ENCODE data around the gene CCDC89.
"Not testable (repeated sequence)": the region's sequence is repeated elsewhere in the genome, so short reads cannot be mapped to it uniquely, and the experiment has no call there.

CCDC89 gene

DNA sequence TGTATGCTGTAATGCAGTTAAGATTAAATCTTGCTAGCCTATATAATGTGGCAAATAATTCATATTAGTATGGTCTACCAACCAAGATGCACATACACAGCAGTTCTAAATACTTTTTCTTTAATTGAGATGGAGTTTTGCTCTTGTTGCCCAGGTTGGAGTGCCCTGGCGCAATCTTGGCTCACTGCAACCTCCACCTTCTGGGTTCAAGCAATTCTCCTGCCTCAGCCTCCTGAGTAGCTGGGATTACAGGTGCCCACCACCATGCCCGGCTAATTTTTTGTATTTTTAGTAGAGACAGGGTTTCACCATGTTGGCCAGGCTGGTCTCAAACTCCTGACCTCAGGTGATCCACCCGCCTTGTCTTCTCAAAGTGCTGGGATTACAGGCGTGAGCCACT, 31.7 kb downstream of the CCDC89 start:
- in situ Hi-C loops (cut with HindIII; ENCODE audit: low sequenced_read_pairs), result not testable (repeated sequence)

DNA sequence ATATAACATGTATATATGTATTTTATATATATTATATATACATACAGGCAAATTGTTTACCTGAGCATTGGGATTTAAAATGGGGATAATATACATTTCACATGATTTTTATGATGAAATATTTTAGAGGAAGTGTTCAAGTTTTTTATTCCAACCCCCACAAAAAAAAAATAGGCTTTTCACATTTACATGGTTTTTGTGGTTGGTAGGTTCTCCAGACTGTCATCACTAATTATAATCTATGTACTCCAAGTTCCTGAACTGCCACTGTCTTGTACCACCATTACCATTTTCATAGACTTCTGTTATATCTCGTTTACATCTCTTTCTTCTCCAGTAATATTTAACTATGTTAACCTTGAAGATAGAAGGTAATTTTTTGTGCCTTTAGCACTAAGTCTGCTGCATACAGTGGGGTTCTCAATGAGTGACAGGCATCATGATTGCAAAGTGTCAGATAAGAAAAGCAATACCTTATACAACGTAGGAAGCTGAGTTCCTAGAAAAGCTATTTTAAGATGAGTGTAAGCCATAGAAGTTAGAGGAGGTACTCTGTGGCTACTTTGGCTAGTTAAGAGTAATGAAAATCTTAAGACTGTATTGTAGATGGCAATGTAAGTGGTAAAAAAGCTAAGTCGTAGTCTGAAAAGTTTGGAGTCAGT, 33.1 kb downstream of the CCDC89 start:
- in situ Hi-C loops (cut with HindIII; ENCODE audit: low sequenced_read_pairs), result no loop called here

DNA sequence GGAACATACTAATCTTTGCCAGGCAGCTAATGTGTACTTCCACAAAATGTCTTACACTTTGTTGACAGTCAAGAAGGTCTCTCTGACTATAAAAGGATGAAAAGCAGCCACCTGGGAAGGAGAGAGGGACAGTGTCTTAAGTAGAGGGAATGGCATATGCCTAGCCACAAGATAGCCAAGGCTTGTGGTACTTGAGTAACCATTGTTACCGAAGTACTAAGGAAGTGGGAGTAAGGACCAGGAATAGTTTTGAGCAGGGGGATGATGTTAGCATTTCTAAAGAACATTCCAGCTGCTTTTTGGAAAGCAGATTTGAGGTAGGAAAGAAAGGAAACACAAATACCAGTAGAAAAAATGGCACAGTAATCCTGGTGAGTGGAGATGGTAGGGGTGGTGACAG, 34.9 kb downstream of the CCDC89 start:
- in situ Hi-C loops (cut with HindIII; ENCODE audit: low sequenced_read_pairs), result no loop called here

DNA sequence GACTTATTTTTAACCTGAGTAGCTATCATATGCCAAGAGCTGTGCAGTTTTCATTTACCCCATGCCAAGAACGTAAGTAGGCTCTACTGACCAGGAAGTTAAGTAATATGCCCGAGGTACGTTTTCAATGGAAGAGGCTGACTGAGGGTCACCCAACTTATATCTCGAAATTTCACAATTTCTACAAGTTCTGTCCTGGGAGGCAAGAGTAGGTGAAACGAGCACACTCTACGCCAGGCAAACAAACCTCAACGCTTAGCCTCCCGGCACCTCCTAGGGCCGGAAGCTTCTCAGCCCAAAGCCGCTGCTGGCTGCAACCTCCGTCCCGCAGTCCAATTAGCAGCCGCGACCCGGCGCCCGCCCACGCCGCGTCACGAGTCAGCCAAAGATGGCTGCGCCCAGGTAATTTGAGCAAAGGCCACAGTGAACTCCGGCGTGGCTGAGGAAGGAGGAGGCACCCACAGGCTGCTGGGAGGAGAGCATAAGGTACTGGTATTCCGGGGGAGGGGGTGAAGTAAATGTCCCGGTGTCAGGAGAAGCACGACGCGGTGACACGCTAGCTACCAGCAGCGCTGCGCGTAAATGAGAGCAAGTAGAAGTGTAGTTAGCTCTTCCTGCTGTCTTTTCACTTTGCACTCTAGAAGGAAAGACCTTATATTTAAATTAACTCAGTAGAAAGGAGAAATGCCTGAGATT, 38.2 kb downstream of the CCDC89 start, which contains the start of gene TMEM126A:
TSS of gene TMEM126A (plus strand) at position 364 of the 696 bp plus-strand sequence. CDS start 2,289 bp downstream, outside the sequence.
- in situ Hi-C loops (cut with HindIII; ENCODE audit: low sequenced_read_pairs), result no loop called here

DNA sequence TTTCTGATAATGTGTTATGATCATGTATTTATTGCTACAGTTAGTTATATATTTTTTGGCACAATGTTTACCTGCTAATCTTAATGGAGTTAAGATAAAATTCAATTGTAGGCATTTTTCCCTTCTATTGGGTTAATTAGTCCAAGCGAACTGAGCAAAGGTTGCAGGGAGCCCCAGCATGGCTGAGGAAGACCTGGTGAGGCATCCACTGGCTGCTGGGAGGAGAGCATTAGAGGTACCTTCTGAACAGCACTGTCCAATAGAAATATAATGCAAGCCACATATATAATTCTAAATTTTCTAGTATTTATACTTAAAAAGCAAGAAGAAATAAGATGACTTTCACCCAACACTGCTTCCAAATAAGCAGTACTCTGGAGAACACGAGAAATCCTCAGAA, 38.9 kb downstream of the CCDC89 start:
- in situ Hi-C loops (cut with HindIII; ENCODE audit: low sequenced_read_pairs), result no loop called here

DNA sequence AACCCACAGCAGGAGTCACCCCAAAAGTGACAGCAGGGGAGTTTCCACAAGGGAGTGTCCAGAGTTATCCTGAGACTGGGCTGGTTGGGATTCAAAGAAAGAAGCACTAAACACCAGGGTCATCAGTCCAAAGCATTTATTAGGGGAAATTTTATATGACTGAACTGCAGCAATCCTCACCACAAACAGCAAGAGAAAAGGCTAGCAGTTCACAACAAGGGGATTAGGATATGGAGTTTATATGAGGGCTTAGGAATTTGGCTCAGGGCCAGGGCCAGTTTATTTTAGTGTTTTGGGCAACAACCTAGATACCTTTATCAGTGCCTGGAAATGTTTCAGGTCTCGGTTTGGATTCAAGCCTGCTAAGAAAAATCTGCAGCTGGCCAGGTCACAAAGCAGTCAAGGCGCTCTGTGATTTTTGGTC, 42.8 kb downstream of the CCDC89 start:
- in situ Hi-C loops (cut with HindIII; ENCODE audit: low sequenced_read_pairs), result no loop called here

DNA sequence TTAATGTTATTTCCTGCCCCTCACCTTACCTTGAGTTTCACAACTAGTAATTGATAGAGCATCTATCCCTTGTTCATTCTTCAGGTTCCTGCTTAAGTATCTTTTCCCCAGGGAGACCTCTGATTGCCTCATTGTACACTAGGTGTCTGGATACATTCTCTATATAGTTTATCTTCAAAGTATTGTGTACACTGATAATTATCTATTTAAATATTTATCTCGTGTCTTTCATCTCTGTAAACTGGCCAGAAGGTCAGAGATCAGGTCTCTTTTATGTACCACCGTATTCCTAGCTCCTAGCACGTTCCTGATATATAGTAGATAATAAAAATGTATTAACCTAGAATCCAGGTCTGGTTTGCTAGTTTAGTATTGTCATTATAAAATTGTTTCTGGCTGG, 51.2 kb downstream of the CCDC89 start:
- in situ Hi-C loops (cut with HindIII; ENCODE audit: low sequenced_read_pairs), result no loop called here

All from DLD1 (cell line).